GM19351 (cell line): Measurements from ENCODE around the gene IFI27.
A peak's percentile ranks its signal among the peaks of the same experiment; 100 is the strongest.

Experiments used
- ATAC-seq: cut with Tn5 transposase; IDR thresholded peaks from one replicate; pipeline ENCODE4 v1.9.1; 2021; ENCODE audit warnings: mild to moderate bottlenecking, moderate library complexity; ENCODE audit not compliant: unreplicated experiment

IFI27 gene

DNA sequence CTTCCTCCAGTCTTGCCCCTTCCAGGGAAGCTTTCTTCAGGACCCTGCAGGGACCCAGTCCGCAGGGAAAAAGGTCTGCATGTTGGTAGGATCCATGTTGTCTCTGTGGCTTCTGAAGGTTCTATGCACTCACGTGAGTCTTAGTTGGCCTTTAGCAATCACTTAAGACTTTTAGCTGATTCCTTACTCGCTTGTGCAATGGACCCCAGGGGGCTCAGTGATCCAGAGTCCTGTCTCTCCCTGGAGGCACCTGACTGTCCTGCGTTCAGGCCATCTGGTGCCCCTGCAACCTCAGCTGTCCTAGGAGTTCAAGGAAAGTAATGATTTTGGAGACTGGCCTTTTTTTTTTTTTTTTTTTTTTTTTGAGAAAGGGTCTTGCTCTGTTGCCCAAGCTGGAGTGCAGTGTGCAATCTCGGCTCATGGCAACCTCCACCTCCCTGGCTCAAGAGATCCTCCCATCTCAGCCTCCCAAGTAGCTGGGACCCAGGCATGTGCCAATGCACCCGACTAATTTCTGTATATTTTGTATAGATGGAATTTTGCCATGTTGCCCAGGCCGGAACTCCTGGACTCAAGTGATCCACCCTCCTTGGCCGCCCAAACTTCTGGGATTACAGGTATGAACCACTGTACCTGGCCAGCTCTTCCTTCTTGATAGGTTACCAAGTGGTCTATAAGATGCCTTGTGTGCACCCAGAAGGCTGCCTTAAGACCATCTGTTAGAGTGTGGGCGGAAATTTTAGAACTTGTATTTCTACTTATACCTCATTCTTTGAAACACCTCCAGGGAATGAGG is 14.2 kb downstream of the IFI27 start:
- no peak for ATAC-seq

DNA sequence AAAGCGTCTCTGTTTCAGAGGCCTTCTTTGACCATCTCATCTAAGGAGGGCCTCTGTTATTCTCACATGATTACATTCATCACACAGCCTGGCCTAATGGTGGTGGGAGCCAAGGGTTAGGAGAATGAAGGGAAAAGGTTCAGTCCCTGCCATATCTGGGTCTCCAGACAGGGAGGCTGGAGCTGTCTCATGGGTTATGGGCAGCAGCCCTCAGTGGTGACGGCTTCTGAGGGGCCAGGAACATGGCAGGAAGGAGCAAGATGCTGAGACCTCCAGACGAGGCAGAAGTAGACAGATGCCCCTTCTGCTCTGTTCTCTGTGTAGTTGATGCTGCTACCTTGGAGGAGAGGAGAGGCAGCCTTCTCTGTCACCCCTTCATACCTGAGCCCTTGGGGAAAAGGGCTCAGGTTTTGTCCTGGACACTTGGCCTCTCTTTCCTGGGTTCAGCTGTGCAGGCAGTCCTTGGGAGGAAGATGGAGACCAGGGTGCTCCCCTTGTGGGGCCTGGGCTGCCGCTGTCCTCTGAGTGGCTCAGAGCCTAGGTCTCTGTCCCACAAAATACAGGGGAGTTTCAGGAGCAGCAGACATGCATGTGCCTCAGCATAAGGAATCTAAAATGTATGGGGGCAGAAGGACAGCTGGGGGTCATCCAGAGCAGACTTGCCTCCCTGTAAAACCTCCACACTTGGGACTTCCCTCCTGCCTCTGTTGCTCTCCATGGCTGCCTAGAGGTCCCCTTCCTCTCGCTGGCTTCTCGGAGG is 15.3 kb downstream of the IFI27 start:
- no peak for ATAC-seq

DNA sequence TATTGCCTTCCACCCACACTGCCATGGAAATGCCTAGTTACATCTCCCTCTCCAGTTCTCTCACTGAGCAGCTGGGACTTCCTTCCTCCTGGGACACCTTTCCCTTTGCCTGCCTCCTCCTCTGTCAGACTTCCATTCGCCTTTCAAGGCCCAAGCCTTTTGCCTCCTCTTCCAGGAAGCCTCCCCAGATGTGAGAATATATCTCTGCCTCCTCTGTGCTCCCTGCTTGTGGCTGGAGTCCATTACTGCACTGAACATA is 15.8 kb downstream of the IFI27 start:
- no peak for ATAC-seq

DNA sequence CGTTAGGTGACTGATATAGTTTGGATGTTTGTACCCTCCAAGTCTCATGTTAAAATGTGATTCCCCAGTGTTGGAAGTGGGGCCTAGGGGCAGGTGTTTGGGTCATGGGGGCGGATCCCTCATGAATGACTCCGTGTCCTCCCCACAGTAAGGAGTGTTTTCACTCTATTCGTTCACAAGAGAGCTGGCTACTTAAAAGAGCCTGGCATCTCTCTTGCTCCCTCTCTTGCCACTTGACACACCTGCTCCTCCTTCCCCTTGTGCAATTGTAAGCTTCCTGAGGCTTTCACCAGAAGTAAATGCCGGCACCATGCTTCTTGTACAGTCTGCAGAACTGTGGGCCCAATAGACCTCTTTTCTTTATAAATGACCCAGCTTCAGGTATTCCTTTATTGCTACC is 16.3 kb downstream of the IFI27 start:
- ATAC-seq, result no peak

DNA sequence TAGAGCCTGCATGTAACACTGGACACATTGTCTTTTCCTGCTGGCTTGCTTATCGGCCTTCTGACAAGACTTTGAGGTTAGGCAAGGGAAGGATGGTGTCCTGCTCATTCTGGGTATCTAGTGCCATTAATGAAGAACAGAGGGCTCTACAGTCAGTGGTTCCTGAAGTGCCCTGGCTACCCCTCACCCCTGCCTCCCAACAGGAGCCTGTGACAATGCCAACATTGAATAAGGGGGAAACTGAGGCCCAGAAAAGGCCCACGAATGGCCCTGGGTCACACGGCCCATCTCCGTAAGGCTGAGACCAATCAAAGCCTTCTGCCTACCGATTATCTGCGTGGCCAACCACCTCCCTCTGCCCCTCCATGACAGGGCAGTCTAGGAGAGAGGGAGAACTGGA is 16.8 kb downstream of the IFI27 start:
- ATAC-seq, result no peak

DNA sequence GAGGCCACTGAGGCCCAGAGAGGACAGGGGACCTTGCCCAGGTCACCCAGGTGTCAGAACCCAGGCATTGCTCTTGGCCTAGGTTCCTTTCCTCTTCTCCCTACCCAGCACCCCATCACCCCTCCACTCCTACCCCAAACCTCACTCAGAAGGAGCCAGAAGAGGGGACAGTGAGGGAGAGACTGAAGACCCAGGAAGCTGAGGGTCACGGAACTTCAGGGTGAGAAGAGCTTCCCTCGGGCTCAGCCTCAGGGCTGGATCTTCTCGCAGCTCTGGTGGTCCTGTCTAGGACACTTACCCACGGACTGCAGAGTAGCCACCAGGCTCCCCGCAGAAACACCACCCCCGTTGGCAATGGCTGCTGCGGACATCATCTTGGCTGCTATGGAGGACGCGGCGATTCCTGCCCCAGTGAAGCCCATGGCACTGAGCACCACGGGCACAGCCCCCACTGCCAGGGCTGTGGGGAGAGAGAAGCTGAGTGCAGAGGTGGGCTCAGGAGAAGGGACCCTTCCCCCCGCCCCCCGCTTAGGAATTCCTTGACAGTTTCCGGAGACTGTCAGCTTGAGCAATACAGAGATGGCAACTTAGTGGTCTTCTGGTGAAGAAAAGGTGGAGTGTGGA is 17.8 kb downstream of the IFI27 start:
- ATAC-seq, result no peak

DNA sequence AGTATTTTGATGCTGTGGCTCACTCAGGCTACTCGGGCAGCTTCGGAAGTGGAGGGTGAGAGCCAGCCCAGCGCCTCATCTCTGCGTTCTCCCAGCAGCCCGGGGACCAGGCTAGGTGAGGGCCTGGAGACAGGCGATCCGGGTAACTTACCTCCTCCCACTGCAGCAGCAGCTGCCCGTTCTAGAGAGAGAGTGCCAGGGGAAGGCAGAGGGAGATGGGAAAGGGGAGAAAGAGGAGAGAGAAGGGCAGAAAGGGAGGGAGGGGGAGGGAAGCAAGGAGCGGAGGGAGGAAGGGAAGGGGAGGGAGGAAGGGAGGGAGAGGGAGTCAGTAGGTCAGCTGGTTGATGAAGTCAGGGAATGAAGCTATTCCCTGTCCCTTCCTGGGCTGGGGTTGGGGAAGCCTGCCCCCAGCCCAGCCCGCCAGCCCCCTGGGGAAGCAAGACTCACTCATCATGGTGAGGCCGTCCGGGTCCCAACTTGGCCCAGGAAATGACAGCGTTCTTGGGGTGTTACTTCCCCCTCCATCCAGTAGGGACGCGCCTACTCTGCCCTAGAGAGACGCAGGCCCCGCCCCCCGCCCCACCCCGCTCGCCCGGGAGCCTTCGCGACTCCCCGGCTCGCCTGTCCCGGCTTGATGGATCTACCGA is 18.7 kb downstream of the IFI27 start, which contains the start of gene IFI27L2:
Gene IFI27L2, minus strand, starts transcription at position 494 of the 647 bp plus-strand sequence. Its CDS starts 40 bp downstream, at position 454.
- ATAC-seq, result peak; percentile 95

DNA sequence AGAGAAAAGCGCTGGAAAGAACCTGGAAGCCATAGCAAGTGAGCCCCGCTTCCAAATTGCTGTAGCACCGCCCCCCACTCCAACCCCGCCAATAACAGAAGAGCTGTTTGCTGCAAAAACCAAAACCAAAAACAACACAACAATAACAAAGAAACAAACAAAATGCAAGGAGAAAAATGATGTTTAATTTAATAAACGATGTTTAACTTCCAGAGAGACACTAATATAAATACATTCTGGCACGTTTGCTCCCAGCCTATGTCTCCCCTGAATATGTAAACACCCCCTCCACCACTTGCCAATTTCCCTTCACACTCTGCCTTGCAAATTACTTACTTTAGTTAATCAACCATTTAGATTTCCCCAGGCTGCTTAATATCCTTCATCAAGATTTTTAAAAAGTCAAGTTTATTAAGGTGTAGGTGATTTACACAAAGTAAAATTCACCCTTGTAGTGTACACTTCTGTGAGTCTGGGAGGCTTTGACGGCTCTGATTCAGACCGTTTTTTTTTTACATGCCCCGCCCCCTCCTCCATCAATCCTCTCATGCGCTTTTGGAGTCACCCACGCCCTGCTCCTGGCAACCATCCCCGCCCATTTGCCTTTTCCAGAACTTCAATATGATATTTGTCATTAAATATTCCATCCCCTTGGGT is 19.4 kb downstream of the IFI27 start:
- no peak for ATAC-seq

DNA sequence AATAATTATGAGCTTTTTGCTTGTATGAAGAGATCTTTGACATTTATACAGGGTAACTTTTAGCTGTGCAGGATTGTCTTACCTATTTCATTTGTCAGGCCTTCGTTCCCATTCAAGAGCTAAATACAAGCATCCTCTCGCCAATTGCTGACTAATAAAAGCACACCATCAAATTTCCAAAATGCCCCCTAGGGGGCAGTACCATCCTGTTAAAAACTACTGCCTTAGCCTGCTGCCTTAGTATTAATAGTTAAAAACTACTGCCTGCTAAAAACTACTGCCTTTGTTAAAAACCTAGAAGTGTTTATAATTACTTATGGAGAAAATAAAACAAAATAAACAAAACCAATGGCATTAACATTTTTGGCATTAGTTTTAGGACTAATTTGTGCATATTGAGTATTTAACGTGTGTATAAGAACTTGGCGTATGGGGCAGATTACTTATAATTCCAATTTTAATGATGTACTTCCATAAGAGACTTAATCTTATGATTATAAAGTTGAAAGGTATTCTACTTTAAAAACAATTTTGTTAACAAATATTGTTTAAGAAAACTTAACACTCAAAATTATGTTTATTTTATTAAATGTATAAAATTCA is 21.9 kb downstream of the IFI27 start:
- ATAC-seq, result peak; percentile 35

DNA sequence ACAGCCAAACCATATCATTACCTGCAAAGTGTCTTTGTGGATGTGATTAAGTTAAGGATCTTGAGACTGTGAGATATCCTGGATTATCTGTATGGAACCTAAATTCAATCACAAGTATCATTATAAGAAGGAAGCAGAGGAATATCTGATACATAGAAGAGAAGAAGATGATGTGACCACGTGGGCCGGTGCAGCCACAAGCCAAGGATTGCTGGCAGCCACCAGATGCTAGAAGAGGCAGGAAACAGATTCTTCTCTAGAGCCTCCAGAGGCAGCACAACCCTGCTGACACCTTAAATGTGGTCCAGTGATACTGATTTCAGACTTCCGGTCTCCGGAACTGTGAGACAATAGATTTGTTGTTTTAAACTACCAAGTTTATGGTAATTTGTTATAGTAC is 24.9 kb downstream of the IFI27 start:
- no peak for ATAC-seq

DNA sequence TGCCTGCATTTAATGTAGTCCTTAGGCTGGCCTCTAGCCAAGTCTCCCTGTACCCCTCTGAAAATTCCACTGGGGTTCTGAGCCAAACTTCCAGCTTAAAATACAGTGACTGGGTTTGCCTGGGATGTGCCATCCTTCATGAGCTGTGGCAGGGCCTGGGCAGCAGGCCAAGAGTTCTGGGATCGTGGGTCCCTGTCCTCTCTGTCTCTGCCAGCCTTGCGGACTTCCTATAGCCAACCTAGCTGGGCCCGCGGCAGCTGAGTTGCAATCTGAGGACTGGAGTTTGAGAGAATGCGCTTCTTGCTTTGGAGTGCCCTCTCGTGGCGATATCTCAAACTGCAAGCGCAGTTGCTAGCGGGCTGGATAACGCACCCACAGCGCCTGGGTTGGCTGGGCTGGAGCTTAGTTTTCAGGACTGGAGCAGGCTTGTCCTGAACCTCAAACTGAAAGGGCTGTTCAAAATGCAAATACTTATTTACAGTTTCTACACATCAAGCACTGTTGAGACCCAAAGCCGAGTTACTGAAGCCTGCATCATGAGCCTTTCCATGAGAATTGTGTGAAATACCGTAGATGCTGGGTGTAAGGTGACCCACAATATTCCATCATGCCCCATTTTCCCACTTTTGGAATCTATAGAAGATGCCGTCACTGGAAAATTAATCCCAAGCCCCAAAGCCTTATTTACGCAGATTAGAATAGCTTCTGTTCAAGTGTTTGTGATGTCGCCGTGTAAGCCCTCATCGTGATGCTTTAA is 26.2 kb downstream of the IFI27 start:
- ATAC-seq, result peak; percentile 88

DNA sequence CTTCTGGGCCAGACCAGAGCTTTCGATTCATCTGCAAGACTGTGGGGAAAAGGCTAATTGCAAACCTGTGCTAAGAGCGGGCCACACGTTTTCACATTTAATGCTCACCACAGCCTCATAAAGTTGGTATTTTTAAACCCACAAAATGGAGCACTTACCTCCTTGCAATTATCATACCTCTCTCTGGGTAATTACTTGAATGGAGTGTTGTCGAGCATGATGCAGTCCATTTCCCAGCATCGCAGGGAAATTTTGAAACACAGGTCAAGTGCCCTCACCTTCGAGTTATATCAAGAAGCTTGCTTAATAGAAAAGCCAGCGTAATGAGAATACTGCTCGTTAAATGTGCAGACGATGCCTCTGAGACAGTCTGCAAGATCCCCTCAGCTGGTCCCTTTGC is 27.7 kb downstream of the IFI27 start:
- ATAC-seq, result no peak

DNA sequence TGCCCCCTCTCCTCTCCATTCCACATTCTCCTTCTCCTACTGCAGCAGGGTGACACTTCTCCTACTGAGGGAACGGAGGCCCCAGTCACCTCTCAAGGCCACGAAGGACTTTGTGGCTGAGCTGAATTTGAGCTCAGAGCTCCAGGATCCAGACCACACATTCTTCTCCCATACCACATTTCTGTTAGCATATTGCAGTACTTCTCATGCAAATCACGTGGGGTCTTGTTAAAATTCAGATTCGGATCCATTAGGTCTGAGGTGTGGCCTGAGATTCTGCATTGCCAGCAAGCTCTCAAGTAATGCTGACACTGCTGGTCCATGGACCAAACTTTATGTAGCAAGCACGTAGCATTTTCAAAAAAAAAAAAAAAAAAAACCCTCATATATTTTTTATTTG is 28.5 kb downstream of the IFI27 start:
- ATAC-seq, result no peak

DNA sequence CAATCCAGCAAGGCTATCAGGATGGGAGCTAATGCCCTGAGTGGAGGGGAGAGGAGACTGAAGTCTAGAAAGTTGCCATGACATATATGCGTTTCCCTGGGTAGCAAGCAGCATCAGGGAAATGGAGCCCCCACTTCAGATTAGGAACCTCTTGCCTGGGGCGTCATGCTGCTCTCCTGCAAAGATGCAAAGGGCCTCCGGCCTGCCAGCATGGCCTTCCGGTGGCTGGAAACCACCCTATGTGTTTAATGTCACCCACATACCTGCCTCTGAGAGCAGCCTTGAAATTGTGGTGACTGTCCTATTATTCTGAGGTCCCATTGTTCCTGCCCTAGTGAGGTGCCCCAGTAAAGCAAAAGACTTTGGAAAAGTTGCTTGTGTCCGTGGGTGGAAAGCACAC is 28.9 kb downstream of the IFI27 start:
- no peak for ATAC-seq

DNA sequence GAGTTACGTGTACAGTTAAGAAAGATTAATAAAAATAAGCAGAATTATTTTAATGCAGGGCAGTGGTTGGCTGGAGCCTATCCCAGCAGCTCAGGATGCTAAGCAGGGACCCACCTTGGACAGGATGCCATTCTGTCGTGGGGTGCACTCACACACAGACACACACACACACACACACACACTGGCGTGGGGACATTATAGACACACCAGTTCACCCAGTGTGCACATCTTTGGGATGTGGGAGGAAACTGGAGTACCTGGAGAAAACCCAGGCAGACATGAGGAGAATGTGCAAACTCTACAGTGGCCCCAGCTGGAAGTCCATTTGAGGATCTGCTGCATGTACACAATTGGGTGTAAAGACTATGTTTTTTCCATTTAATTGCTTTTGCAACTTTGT is 31.7 kb downstream of the IFI27 start:
- no peak for ATAC-seq

DNA sequence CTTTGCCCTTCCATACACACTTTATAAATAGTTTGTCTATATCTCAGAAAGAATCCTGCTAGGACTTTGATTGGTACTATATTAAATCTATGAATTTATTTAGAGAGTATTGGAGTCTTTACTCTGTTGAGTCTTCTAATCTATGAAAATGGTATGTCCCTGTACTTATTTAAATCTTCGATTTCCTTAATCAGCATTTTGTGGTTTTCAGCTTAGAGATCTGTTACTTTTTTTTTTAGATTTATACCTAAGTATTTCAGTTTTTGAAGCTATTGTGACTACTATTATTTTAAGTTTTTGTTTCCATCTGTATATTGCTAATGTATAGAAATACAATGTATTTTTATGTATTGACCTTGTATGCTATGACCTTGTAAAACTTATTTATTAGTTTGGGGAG is 32.3 kb downstream of the IFI27 start:
- ATAC-seq, result no peak

DNA sequence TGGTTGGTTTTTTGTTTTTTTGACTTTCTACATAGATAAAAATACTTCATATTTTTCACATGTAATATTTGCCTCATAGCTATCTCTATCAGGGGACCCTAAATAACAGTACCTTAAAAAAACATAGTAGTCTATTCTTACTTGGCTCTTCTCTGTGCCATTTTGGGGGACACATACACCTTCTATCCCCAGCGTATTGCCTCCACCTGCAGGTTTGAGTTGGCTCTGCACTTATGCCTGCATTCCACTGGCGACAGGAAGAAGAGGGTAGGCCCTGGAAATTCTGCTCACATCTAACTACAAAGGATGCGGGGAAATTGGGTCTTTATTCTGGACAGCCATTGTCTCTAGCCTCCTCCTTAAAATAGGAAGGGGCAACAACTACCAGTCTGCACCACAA is 32.7 kb downstream of the IFI27 start:
- peak; percentile 61 for ATAC-seq

DNA sequence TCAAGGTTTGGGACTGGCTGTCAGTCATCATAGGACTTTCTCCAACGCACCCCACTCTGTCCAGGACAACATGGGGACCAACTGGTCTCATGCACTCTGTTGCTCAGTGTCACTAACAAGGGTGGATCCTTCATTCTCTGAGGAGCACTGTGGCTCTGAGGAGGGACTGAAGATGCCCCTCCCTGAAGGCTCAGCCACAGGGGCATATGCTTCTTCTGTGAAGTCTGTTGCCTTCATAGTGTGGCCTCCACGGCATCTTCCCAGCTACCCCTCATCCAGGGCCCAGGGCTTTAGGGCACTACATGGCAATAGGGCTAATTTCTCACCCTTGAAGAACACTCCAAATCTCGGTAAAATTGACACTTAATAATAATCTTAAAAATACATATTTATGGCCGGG is 33.2 kb downstream of the IFI27 start:
- no peak for ATAC-seq

DNA sequence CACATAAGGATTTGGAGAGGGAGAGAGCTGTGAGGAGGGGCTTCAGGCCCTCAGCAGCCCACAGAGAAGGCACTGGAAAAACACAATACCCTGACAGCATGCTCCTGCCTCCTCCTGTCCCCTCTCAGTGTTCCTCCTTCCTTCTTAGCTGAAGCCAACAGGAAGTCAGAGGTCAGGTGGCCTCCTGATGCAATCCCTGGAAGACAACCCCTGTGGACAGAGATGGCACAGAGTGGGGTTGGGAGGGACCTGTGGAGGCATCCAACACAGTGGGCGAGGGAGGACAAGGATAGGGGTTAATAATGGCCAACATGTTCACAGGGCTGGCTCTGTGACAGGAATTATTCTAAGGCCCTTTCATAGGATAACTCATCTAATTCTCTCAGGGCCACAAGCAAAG is 34.2 kb downstream of the IFI27 start:
- ATAC-seq, result no peak

DNA sequence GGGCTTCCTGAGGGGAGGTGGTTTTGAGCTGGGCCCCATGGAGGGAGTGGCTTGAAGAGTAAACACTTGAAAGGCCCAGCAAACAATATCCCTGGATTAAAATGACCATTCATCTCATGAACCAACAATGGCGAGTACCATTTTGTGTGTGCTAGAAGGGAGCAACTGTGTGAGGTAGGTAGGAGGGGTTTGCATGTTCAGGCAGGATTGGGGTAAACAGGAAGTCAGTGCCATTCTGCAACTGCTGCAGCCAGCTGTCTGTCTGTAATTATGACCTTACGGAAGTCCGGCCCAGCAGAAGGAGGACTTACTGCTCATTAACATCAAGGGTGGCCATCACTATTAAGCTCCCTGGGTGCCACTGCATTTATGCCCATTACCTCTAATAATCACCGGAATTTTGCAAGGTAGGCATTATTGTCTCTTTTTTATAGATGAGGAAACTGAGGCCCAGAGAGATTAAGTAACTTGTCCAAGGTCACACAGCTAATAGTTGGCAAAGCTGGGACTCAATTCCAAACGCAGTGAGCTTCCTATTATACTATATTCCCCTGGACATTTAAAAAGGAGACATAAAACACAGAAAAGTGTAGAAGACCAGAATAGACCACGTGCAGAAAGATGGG is 35.5 kb downstream of the IFI27 start:
- no peak for ATAC-seq
